GM06990 (cell line): ENCODE results near the gene EXOC7.
A peak's percentile ranks its signal among the peaks of the same experiment; 100 is the strongest.

Experiments used
- DNase-seq: peaks from one replicate; pipeline ENCODE4 v3.0.0-alpha.2; 2011; ENCODE audit not compliant: insufficient read length; ENCODE audit errors: extremely low read depth
- H3K27me3 ChIP-seq: replicated peaks from 2 replicates; pipeline ENCODE4 v1.6.0; 2011; ENCODE audit warnings: low read length; ENCODE audit not compliant: control insufficient read depth, insufficient read depth
- H3K36me3 ChIP-seq: 2 replicates; pipeline ENCODE4 v1.5.1; 2011; ENCODE audit warnings: low read length; ENCODE audit not compliant: control insufficient read depth, insufficient read depth
- H3K4me3 ChIP-seq: replicated peaks from 2 replicates; pipeline ENCODE4 v1.5.1; 2011; ENCODE audit warnings: low read depth, mild to moderate bottlenecking, control low read depth, low read length
- CTCF ChIP-seq: IDR thresholded peaks from 2 replicates; pipeline ENCODE4 v1.5.1; 2011; ENCODE audit warnings: low read length, control low read depth, mild to moderate bottlenecking, inconsistent platforms; ENCODE audit not compliant: insufficient read depth, poor library complexity, severe bottlenecking

Gene EXOC7

DNA sequence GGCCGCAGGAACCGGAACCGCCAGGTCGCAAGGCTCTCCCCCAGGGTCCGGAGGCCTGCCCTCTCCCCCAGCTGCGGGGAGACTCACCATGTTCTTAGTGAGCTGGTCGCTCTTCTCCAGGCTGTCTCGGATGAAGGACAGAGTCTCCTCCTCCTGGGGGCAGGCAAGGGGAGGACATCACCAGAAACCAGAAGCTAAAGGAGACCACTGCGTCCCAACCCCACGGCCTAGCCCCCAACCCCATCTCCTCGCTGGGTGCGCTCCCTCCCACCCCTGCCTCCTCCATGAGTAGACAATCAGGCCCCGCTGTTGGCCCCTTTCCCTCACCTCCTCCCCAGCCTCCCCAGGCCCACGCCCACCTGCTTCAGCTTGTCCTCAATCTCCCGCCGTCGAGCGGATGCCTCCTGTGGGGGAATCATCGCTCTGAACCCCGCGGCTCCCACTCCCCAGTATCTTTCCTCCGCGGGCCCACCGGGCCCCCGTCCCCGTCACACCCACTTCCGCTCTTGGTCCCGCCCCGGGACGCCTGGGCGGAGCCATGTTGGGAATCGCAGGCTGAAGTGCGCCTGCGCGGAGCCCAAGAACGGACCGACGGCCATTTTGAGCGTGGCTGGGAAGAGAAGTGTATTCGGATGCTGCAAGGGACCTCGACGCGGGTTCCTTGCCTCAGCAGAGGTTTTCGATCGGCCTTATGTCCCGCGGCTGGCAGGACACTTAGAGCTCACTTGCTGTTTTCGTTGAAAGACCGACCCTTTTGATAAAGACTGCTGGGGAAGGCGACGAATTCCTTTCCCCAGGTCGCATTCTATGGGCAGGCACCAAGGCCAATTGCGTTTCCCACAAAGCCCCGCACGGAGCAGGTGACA is at the start of gene EXOC7:
TSS of gene EXOC7 (minus strand) at position 514 of the 866 bp plus-strand sequence. CDS start at position 419, 95 bp downstream.
- peak within 1 kb of the TSS; percentile 74 for H3K4me3 ChIP-seq
- TF ChIP-seq CTCF = no peak
- H3K27me3 ChIP-seq = no peaks in the 10 kb centered on the region
- DNase-seq = peak; percentile 91
- H3K36me3 ChIP-seq = peaks cover 8% of the 10 kb centered on the region

- DNase-seq = no peak
- Histone ChIP-seq H3K27me3 (no peaks in the 10 kb centered on the region), H3K4me3 (no peak overlapping the region), H3K36me3 (no peaks in the 10 kb centered on the region)
- no peak for TF ChIP-seq CTCF
These were observed 49.6 kb upstream of the EXOC7 start for GRCh38 chr17:76153202-76153601.

DNA sequence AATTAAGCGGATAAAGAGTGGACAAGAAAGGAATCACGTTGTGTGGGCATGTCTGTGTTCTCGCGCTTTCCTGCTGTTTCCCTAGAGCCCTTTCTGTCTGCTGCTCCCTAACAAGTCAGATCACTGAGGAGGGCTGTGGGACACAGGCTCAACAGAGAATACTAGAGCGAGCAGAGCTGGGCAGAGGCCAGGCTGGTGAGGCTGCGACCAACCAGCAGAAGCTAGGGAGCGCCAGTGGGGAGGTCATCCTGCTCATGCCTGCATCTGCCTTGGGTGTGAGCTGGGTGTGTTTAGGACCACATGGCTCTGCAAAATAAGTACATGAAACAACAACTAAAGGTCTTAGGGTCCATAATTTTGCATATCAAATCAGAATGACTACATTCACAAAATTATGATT is 49.0 kb upstream of the EXOC7 start:
- no peak for DNase-seq
- no peak for TF ChIP-seq CTCF
- H3K4me3 ChIP-seq = no peak overlapping the region
- no peaks in the 10 kb centered on the region for H3K27me3 ChIP-seq
- no peaks in the 10 kb centered on the region for H3K36me3 ChIP-seq

GRCh38 chr17:76151896-76152454 is 48.4 kb upstream of the EXOC7 start:
- TF ChIP-seq CTCF = no peak
- DNase-seq = no peak
- no peak overlapping the region for H3K4me3 ChIP-seq
- H3K27me3 ChIP-seq = no peaks in the 10 kb centered on the region
- H3K36me3 ChIP-seq = no peaks in the 10 kb centered on the region

DNA sequence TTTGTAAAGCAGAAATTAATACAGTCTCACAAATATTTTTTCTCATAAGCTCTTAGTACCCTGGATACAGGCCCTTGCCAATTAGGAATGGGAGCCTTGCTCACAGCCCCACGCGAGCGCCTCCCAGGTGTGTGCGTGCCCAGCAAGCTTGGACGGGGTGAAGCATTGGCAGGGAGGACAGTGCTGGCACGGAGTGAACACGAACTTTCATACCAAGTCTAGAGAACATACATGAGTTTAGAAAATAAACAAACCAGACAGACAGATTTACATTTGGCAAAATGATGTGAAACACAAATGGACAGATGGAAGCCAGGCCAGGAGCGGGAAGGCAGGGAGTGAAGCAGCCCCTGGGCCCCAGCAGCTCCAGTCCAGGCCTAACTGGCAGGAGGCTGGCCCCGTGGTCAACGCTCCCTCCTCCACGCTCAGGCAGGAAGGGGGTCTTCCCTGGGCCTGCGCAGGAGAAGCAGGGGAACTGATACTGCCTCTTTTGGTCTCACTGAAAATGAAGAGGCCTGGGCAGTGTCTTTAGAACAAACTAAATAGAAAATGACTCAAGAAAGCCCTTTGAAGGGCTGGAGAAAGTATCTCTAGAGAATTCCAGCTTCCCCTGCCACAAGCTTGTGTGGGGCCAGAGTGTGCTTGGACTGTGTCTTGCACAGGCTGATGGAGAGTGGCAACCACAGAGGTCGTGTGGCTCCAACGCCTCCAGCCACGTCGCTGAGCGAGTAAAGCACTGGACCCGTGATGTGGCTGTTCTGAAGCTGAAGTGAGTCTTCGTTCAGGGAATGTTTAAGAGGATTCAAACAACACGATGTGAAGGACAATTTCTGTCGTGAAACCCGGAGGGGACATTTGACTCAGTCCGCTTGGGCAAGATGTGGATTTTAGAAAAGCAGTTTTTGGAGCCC is 47.4 kb upstream of the EXOC7 start:
- Histone ChIP-seq H3K27me3 (no peaks in the 10 kb centered on the region), H3K36me3 (no peaks in the 10 kb centered on the region), H3K4me3 (no peak overlapping the region)
- no peak for TF ChIP-seq CTCF
- DNase-seq = no peak
